Inflammatory macrophage treated with lipopolysaccharide for 1 hour (primary cell): ENCODE results near the gene TFDP2.
A peak's percentile ranks its signal among the peaks of the same experiment; 100 is the strongest.
"Not testable (repeated sequence)": the region's sequence is repeated elsewhere in the genome, so short reads cannot be mapped to it uniquely, and the experiment has no call there.

Experiments
- DNase-seq, 2 donors: peaks; one replicate each; pipeline ENCODE4 v3.0.0-alpha.2; 2020 to 2022

TFDP2 gene

DNA sequence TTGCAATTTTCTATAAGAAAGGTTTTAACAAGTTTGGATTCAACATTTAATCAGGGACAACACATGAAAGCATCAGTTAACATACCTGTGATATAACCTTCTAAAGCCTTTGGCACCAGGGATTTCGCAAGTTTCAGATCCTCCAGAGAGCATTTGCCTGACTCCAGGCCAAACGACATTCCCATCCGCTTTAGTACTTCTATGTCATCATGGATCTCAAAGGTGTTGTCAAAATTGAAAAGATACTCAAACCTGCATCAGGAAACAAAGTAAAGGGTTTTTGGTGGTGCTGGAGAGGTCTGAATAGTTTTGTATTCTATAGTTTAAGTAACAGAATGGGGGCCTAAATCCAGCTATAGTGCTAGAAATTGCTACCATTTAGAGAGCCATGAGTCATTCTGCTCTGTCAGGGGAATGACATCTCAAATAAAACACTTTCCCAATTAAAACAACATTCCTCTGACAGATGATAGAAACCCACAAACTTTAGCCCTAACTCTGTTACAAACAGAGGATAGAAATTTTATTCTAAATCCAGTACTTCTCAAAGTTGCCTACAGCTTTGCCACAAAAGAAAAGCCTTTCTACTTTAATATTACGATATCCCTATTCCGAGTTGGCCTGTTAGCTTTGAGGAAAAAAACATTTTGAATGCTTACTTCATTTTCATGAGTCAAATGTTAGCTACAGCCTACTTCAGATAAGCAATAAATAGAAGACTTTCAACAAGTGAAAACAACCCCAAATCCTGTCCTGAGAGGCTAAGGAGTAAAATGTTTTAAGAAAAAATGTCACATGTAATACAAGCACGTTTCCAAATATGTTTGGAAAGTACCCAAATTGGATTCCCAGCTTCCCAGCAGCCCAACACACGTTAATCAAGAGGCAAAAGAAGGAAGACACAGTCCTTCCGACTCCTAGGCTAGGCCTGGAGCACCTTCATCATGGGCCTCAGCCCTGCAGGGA lies 189.5 kb downstream of the TFDP2 start:
- DNase-seq: no peak

DNA sequence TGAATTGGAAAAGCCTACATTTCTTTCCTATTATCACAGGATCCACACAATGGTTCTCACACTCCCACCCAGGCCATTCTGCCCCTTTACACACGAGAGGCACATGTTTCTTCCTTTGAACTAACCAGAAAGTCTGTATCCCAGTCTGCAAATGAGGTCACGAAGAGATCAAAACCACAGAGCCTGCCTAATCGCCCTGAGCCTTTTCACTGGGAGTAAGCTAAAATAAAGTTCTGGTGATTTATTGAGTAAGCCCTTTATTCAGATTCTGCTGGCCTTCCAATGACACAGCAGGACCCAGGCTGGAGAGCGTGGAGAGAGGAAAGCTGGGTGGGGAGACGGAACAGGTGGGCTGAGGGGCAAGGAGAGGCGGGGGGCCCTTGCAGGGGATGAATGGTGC lies 194.2 kb downstream of the TFDP2 start:
- DNase-seq: no peak

DNA sequence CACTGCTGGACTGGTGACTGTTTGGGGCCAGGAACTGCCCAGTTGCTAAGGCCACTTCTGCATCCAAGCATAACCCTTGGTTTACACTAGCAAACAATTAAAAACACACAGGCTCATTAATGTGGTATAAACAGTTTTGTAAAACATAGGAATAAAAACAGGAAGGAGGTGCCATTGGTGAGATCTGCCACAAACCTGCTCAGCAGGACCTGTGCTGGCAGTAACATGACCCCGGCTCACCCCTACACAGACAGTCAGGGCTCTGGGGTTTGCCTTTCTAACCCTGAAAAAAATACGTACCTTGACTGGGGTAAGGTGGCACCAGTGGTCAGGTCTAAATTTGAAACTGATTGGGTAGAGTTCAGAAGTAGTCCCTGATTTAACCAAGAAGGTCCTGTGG lies 196.7 kb downstream of the TFDP2 start:
- DNase-seq: no peak

DNA sequence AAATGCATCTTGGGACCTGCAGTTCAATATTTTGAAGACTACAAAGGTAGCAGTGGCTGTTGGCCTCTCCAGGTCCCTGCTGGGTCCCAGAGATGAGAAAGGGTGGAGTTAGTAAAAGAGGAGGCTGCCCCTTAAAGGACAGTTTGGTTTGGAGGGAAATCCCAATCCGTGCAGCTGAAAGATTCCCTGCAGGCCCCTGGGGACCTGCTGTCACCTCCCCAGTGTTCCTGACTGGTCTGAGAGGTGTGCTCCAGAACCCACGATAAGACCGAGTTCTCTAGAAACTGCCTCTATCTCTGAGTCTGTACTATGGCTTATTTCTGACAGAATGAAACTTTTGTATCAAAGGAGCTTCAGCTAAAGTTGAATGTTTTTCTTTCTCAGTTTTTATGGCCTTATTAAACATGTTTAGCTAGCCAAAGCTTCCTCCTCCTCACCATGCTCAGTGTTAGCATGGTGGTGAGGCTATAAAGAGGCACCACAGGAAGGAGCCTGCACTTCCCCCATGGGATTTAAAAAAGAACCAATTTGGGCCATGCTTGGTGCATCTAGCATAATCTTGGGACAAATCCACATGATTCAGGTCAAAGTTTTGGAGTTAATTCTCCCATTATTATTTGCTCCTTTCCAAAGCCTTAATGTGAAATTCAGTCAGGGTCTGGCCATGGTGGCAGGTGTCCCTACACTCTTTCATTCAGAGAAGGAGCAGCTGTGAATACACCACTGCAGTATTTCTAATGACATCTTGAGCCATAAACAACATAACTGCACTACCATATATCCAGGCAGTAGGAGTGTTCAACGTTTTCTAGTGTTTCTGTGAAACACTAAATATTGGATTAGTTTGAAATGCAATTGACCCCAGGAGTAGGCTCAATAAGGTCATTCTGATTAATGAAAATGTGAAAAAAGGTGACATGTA lies 198.5 kb downstream of the TFDP2 start:
- DNase-seq: no peak

DNA sequence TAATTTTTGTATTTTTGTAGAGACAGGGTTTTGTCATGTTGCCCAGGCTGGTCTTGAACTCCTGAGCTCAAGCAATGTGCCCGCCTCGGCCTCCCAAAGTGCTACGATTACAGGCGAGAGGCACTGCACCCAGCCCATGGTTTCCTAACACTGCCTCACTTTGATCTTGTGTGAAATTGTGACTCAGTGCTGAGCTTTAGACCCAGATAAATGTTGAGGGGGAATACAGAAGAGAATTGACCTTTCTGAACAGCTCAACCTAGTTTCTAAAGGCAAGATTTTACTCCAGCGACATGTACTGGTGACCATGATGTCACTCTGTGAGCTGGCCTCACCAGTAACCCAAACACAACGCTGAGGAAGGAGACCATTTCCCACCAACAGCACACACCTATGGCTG lies 199.4 kb downstream of the TFDP2 start:
- no peak for DNase-seq

DNA sequence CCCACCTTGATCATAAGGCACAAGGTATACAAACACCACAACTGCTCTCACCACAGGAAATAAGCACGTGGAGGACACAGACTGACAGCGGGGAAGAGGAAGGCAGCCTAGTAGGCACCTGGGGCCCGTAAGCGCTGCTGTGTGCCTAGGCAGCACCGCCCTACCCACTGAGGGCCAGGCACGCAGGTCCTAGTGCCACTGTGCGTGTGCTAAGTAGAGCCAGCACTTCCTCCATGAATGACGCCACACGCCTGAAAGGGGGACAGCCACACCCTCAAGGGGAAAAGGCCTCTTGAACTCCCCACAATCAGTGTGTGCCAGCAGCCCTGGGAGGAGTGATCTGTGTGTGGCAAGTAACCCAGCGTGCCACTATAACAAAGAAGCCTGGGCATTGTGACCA lies 199.9 kb downstream of the TFDP2 start:
- no peak for DNase-seq

DNA sequence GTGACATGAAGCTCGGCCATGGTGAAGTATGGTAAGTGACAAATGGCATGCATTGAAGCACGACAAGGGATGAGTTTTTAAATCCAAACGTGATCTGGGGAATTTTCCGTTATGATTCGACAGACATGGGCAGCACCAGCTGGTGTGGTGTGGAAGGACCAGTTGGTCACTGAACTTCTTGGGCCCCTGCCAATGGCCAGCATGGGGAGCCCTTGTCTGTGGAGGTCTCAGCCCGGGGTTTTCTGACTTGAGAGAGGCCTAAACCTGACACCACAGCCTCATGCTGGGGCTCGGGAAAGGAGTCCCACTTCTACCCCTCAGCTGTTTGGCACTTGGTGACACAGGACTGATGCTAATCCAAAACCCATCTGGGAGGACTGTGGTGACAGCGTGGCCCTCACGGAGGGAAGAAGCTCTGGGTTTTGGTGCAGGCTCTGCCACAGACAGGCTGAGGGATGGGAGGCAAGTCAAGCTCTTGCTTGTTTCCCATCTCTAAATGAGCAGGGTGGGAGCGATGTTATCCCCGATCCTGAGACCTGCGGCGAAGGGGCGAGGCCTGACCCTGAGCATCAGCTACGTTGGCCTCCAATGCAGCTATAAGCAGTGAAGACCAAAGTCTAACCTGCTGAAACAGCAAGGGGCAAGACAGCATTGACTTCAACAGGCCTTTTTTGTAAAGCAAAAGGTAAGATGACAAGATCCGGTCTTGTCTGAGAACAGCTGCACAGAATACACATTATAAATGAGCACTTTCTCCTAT lies 203.4 kb downstream of the TFDP2 start:
- DNase-seq: no peak

DNA sequence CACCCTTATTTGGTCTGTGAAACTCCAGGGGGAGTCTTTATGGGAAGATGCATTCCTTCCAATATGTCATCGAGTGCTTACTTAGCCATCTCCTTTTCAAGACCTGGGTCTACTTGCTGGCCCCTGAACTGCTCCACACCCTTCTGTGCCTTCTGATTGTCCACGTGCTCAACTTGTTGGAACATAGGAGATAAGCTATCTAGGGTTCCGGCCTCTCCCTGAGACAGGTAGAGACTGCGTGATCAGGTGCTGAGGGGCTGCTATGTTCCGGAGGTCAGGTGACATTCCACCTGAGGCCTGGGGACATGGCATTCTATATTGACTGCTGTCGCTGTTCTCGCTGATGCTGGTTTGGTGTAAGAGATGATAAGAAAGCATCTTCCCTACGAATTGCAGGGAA lies 207.3 kb downstream of the TFDP2 start:
- no peak for DNase-seq

DNA sequence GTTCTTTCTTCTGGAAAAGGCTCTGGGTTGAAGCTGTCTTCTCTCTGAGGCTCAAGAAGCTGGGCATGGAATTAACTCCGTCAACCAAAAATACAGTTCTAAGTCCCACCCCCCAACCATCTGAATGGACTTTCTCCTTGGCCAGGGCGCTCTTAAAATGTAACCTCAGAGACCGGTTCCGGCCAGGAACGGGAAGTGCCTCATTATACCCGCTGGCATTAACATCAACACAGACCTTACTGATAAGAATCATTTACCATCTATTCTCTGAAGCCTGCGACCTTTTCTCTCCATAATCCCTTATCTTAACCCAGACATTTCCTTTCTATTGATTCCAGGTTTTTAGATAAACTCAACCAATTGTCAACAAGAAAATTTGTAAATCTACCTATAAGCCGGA lies 208.3 kb downstream of the TFDP2 start:
- DNase-seq: peak; percentile 4 to 10

DNA sequence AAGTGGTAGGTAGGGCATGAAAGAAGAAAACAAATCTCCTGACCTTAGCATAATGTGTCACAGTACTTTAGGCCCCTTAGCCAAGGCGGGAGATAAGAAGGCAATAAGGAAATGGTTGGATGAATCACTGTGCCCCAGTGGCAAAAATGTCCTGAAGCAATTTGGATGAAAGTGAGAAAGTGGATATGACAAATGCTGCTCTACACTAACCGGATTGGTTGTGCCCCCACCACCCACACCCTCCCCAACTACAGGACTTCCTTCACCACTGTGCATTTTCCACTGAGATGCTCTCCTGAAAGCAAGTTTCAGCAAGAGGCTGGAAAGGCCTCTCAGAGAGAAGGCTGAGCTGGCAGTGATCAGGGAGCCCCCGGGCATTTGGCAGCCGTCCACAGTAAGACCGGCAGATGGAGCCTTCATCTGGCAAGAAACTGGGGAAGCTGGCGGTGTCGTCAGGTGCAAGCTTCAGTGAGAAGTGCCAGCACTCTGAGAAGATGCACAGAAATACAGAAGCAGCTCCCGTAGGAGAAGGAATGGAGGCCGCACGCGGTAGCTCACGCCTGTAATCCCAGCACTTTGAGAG lies 209.1 kb downstream of the TFDP2 start:
- DNase-seq: peak; percentile 20 to 35

DNA sequence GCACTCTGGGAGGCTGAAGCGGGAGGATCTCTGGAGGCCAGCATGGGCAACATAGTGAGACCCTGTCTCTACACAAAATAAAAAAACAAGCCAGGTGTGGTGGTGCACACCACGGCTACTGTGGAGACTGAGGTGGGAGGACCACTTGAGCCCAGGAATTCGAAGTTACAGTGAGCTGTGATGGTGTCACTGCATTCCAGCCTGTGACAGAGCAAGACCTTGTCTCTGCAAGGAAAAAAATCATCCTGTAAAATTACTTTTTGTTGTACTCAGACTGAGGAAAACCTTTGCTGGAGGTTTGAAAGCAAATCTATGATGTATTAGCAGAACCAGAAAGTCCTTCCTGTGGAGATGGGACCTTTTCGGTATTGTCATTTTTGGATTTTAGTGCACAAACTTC lies 209.6 kb downstream of the TFDP2 start:
- no peak for DNase-seq

DNA sequence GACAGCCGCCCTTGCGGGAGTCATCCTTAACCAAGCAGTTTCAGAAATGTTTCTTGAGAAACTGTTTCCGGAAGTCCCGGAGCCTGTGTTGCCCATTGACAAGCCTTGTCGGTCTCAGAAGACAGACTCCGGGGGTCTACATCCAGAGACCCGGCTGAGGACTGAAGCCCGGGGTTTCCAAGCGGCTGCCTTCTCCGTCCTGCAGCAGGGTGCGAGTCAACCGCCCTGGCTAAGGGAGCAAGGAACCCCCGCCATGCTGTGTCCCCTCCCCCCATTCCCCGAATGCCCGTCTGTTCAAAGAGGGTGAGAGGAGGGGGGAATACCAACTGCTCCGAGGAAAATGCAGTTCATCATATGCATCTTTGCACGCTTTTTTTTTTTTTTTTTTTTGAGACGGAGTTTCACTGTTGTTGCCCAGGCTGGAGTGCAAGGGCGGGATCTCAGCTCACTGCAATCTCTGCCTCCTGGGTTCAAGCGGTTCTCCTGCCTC lies 211.3 kb downstream of the TFDP2 start:
- DNase-seq: no peak

DNA sequence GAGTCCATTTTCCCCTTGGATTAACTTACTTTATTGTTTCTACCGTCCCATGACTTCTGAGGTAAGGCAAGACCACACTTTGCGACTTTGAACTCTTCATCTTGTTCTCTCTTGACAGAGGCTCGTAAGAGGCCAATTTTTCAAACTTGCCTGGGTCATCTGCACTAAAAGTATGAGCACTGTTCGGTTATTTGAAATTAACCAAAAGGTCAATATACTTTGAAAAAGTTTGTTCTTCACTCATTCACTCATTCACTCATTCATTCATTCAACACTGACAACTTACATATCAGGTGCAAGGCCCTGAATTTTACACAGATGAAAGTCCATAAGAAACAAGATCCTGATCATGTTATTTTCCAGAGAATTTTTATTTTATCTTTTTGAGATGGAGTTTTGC lies 215.0 kb downstream of the TFDP2 start:
- DNase-seq: no peak

DNA sequence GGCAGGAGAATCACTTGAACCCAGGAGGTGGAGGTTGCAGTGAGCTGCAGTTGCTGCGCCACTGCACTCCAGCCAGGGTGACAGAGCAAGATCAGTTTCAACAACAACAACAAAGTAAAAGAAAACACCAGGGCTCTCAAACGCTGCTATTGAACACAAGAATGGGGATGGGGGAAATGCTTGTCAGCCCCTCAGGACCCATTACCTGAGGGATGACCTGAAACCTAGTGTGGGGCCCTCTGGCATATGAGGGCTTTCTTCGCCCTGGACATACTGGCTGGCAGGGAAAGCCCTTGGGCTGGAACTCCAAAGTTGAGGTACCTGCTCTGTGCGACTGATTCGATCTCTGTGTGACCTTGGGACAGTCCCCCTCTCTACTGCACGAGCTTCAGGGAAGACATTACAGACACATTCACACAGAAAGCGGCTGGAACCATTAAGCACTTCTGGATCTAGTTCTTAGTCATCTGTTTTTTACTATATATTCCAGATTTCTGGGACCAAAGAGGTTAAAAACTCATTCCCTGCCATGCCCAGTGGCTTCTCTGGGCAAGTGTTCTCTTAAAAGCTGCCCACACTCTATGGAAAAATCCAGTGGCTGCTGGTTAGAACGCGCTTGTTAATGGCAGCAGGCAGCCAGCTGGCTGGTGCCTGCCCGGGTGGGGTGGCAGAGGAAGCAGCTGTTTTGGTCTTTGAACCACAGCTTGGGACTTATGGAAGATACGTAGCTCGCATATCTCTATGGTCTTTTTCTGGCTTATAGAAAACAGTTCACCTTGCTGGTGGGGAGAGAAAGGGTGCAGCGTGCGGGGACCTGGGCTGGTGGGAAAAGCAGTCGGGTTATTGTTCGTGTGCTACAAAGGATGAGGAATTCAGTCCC lies 215.7 kb downstream of the TFDP2 start:
- no peak for DNase-seq

DNA sequence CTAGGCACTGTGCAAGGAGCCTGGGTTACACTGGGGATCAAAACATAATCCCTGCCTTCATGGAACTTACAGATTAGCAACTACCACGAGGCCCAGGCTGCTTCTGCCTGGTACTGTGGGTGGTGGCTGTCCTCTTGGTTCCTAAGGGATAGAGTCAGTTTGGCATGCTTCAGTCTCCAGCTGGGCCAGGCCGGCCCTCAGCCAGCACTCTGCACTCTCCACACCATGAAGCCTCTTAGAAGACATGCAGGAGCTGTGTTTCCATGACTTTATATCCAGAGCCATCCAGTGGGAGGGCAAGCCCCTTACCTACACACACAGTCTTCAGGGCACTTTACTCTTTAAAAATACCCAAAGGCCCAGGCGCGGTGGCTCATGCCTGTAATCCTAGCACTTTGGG lies 218.5 kb downstream of the TFDP2 start:
- no peak for DNase-seq

DNA sequence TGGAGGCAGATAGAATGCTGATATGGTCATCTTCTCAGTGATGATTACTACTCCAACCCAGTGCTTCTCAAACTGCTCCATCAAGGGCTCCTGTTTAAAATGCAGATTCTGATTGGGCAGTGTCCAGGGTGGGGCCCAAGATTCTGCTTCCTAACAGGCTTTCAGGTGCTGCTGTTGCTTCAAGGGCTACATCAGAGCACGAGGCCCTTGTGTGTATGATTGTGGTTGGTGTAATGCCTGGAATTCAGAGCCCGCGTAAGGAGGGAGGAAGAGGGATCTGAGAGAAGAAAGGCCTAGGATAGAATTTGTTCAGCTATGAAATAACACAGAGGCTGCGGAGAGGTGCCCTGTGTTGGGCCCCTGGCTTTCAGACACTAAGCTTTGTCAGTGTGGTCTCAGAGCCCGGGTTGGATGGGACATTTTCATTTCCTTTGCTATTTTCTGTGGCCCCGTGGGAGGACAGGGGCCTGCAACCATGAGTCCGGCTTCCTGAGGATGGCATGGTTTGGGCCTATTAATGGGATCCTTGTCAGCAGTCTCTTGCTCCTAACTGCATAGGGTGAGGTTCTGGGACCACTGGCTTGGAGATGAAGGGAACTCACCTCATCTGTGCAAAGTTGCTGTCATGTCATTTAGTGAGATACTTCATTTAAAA lies 219.9 kb downstream of the TFDP2 start:
- DNase-seq: no peak

DNA sequence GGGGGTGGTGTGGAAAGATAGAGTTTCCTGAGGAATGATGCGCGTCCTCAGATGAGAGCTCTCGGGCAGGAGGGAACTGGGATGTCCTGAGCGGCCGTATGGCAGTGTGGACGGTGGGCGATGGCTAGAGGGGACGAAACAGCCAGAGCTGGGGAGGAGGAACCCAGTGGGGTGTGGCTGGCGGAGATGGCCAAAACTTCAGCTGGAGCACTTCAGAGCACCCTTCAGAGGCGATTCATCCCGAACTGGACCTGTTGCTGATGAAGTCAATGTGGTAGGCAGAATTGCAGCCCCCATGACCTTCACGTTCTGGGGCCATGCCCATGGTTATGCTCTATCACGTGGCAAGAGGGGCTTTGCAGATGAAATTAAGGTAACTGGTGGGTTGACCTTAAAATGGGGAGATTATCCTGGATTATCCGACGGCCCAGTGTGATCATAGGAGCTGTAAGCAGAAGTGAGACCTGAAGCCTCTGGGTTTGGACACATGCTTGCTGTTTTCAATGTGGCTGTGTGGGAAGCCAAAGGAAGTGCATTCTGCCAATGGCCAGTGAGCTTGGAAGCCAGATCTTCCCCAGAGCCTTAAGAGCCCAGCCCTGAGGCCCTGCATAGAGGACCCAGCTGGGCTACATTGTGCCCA lies 220.6 kb downstream of the TFDP2 start:
- DNase-seq: no peak

DNA sequence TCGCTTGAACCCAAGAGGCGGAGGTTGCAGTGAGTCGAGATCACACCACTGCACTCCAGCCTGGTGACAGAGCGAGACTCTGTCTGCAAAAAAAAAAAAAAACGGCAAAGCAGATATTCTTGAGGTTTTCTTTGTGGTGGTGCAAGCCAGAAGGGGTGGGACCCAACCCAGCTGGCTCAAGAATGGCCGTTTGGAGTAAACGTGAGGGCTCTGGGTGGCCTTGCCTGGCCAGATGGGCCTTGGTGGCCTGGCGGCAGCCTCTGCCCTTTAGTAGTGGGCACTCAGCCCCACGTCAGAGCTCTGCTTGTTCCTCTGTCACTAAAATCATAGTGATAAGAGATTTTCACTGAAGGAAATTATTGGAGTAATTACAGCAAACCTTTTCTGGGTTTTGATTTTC lies 222.4 kb downstream of the TFDP2 start:
- no peak for DNase-seq

DNA sequence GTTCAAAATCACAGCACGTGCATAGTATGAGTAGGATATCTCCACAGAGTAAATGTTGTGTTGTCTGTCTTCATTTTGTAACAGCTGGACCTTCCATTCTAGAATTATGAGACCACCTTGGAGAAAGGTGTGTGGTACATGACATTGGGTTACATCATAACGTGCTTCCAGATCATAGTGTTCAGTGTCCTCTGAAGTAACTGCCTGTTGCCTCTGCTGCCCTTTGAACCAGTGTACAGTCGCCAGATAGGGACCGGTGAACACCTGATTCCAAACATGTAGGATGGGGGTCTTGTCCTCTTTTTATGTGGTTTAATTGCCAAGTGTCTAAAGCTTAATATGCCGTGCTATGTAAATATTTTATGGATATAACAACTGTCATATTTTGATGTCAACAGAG lies 223.7 kb downstream of the TFDP2 start:
- DNase-seq: not testable (repeated sequence)

DNA sequence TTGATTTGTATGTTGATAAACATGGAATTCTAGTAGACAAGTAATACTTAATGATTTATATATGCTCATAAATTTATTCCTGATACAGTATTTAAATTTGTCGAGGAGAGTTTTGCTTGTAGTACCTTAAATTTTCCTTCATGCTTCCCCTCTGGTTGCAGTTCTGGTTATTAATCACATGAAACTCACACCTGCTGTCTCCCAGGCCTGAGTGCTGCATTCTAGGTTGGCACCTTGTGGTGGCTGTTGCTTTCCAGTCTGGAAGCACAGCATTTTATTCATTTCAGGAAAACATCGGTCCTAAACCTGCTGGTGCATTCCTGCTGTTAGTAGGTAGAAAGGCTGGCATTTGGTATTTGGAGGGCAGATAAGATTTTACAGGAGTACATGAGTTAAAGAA lies 228.0 kb downstream of the TFDP2 start:
- DNase-seq: no peak
